Natural killer cell (primary cell): ENCODE measurements around the gene PPP3CA. TPM values are rescaled to one million over a fixed set of nuclear protein-coding genes. Genes with fewer than 3 reads are reported as not detected.
"Not testable (repeated sequence)": the region's sequence is repeated elsewhere in the genome, so short reads cannot be mapped to it uniquely, and the experiment has no call there.

Experiments
- ATAC-seq, 3 donors: fragments of 150-1000 bp in 2 of 3; fragments of 200-7000 bp in 1 of 3; cut with Tn5 transposase; 1 replicate in 1 of 3; 2 replicates in 2 of 3; pipeline ENCODE4 v1.10.0; 2021; ENCODE audit warnings: mild to moderate bottlenecking in 2 of 3, moderate library complexity in 2 of 3
- DNase-seq, 2 donors: peaks; one replicate each; pipeline versions ENCODE4 v3.0.0 to v3.0.0-alpha.2; 2013 to 2021; ENCODE audit warnings: mixed read lengths in 1 of 2
- H3K27ac ChIP-seq: one replicate; pipeline ENCODE4 v1.5.1; 2013; ENCODE audit warnings: mild to moderate bottlenecking, low read length
- H3K27me3 ChIP-seq: one replicate; pipeline ENCODE4 v1.6.1; 2013; ENCODE audit warnings: low read length; ENCODE audit not compliant: control insufficient read depth, insufficient read depth
- H3K36me3 ChIP-seq: one replicate; pipeline ENCODE4 v1.6.1; 2013; ENCODE audit warnings: low read length; ENCODE audit not compliant: control insufficient read depth, insufficient read depth
- H3K4me1 ChIP-seq: one replicate; pipeline ENCODE4 v1.6.1; 2013; ENCODE audit warnings: low read length; ENCODE audit not compliant: control insufficient read depth, insufficient read depth
- H3K4me3 ChIP-seq: one replicate; pipeline ENCODE4 v1.5.1; 2013; ENCODE audit warnings: low read length
- H3K9me3 ChIP-seq: one replicate; pipeline ENCODE4 v1.6.1; 2013; ENCODE audit warnings: low read length; ENCODE audit not compliant: control insufficient read depth, insufficient read depth
- H3K27ac Mint-ChIP-seq, 2 donors: one replicate each; pipeline ENCODE4 v1.8.0; 2022; ENCODE audit warnings: mild to moderate bottlenecking in 2 of 2, mixed read lengths in 2 of 2, moderate library complexity in 1 of 2
- H3K27me3 Mint-ChIP-seq, 2 donors: one replicate each; pipeline ENCODE4 v1.8.0; 2022; ENCODE audit warnings: low read depth in 2 of 2, mixed read lengths in 2 of 2
- H3K36me3 Mint-ChIP-seq: one replicate; pipeline ENCODE4 v1.8.0; 2022; ENCODE audit warnings: mixed read lengths
- H3K4me1 Mint-ChIP-seq, 2 donors: one replicate each; pipeline ENCODE4 v1.8.0; 2022; ENCODE audit warnings: mixed read lengths in 2 of 2
- H3K4me3 Mint-ChIP-seq: one replicate; pipeline ENCODE4 v1.8.0; 2022; ENCODE audit warnings: mild to moderate bottlenecking, moderate library complexity, mixed read lengths
- H3K9me3 Mint-ChIP-seq, 2 donors: one replicate each; pipeline ENCODE4 v1.8.0; 2022; ENCODE audit warnings: mixed read lengths in 2 of 2
- WGBS: methylation state at CpG from one replicate; pipeline ENCODE4 v1.1.7; 2013; ENCODE audit warnings: missing lambda C conversion rate; ENCODE audit not compliant: insufficient coverage; 5-methylcytosine and 5-hydroxymethylcytosine counted together
- intact Hi-C: fragments of 100-400 bp; cut with micrococcal nuclease; formaldehyde crosslinking; loops from one replicate; pipeline ENCODE4 v1.14.2; 2022
- total RNA-seq, 4 donors: library from RNA; stranded (reverse); fragments of 120-200 nt in 1 of 4; gene quantifications; one replicate each; pipeline versions ENCODE4 v1.2.3 to v1.2.4, GENCODE V29; 2013 to 2022
- TF ChIP-seq, protein P1 (sequence below): fragments of 200-600 bp; IDR thresholded peaks from one replicate; pipeline ENCODE4 v1.8.0; 2022; ENCODE audit warnings: antibody characterized with exemption

Gene PPP3CA
- total RNA-seq, 3 donors from 2014 or later (not counting 1 experiment from before 2014, with no cell fraction given), result 53.1 to 73.1 (median 58.0) TPM

DNA sequence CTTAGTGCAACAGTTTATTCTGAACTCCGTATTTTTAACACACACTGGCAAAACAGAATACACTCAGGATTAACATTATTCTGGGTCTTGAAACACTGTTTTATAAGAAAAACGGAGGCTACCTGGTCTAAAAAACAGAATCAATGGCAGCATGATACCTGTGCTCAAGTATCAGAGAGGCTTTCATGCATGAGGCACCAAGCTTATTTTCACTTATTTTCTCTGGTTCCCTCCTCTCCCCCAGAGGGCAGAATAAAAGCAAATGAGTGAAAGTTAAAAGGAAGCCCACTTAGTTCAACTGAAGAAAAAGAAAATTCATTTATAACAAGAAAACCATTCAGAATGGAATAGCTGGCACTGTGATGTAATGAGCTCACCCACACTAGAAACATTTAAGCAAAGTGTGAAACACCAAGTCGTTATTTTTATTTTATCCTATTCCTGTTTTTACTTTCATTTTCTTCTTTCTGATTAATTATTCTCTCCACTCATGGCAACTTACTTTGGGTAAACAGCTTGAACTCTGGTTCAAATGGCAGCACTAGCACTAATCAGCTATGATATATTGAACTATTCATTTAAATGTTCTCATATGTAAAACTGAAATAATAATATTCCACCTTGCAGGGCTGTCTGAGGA, 211.8 kb downstream of the PPP3CA start:
- DNase-seq (no peak), ATAC-seq (peak; percentile 67 to 71 (median 69))
- H3K4me1 Mint-ChIP-seq, result peaks cover 66 to 72% of the 10 kb centered on the region in 2 donors
- Histone ChIP-seq H3K4me3 (no peak overlapping the region), H3K27me3 (no peaks in the 10 kb centered on the region), H3K36me3 (no peaks in the 10 kb centered on the region), H3K9me3 (no peaks in the 10 kb centered on the region), H3K27ac (no peak overlapping the region), H3K4me1 (peaks cover 8% of the 10 kb centered on the region)
- H3K27ac Mint-ChIP-seq, result peak overlapping the region; percentile 54 to 56
- TF ChIP-seq, protein P1, sequence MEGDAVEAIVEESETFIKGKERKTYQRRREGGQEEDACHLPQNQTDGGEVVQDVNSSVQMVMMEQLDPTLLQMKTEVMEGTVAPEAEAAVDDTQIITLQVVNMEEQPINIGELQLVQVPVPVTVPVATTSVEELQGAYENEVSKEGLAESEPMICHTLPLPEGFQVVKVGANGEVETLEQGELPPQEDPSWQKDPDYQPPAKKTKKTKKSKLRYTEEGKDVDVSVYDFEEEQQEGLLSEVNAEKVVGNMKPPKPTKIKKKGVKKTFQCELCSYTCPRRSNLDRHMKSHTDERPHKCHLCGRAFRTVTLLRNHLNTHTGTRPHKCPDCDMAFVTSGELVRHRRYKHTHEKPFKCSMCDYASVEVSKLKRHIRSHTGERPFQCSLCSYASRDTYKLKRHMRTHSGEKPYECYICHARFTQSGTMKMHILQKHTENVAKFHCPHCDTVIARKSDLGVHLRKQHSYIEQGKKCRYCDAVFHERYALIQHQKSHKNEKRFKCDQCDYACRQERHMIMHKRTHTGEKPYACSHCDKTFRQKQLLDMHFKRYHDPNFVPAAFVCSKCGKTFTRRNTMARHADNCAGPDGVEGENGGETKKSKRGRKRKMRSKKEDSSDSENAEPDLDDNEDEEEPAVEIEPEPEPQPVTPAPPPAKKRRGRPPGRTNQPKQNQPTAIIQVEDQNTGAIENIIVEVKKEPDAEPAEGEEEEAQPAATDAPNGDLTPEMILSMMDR, result no peak
- no peaks in the 10 kb centered on the region for H3K27me3 Mint-ChIP-seq
- WGBS, result 58% methylated on average over 3 of the region's 3 CpGs
- intact Hi-C loops, result no loop called here
- H3K36me3 Mint-ChIP-seq, result no peaks in the 10 kb centered on the region
- H3K4me3 Mint-ChIP-seq, result peak overlapping the region; percentile 67
- H3K9me3 Mint-ChIP-seq, result no peaks in the 10 kb centered on the region

DNA sequence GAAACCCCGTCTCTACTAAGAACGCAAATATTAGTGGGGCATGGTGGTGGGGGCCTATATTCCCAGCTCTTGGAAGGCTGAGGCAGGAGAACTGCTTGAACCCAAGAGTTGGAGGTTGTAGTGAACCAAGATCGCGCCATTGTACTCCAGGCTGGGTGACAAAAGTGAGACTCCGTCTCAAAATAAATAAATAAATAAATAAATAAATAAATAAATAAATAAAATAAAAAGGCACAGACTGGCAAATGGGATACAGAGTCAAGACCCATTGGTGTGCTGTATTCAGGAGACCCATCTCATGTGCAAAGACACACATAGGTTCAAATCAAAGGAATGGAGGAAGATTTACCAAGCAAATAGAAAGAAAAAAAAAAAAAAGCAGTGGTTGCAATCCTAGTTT, 216.3 kb downstream of the PPP3CA start:
- H3K36me3 ChIP-seq, H3K27ac ChIP-seq, H3K27me3 Mint-ChIP-seq, DNase-seq, H3K4me3 ChIP-seq, H3K9me3 ChIP-seq, H3K27me3 ChIP-seq, H3K4me3 Mint-ChIP-seq, H3K9me3 Mint-ChIP-seq, ATAC-seq, intact Hi-C loops, H3K36me3 Mint-ChIP-seq: not testable (repeated sequence)
- H3K4me1 ChIP-seq, result peaks cover 18% of the 10 kb centered on the region
- Mint-ChIP-seq H3K4me1 (peaks cover 74 to 79% of the 10 kb centered on the region in 2 donors), H3K27ac (peak overlapping the region; percentile 0 to 11)
- WGBS, result 100% methylated on average over 2 of the region's 5 CpGs

DNA sequence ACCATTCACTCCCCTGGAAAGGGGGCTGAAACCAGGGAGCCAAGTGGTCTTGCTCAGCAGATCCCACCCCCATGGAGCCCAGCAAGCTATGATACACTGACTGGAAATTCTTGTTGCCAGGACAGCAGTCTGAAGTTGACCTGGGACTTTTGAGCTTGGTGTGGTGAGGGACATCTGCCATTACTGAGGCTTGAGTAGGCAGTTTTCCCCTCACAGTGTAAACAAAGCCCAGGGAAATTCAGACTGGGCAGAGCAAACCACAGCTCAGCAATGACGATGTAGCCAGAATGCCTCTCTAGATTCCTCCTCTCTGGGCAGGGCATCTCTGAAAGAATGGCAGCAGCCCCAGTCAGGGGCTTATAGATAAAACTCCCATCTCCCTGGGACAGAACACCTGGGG, 218.4 kb downstream of the PPP3CA start:
- H3K27ac Mint-ChIP-seq, H3K36me3 Mint-ChIP-seq, H3K9me3 Mint-ChIP-seq, H3K9me3 ChIP-seq, intact Hi-C loops, H3K27ac ChIP-seq, H3K27me3 Mint-ChIP-seq, H3K4me3 Mint-ChIP-seq, H3K27me3 ChIP-seq, DNase-seq, H3K4me3 ChIP-seq, H3K36me3 ChIP-seq: not testable (repeated sequence)
- peak in 1 of 3 donors; percentile 22 for ATAC-seq
- peaks cover 13% of the 10 kb centered on the region for H3K4me1 ChIP-seq
- peaks cover 66 to 73% of the 10 kb centered on the region in 2 donors for H3K4me1 Mint-ChIP-seq
- WGBS, result 58% methylated on average over 1 of the region's 1 CpG

DNA sequence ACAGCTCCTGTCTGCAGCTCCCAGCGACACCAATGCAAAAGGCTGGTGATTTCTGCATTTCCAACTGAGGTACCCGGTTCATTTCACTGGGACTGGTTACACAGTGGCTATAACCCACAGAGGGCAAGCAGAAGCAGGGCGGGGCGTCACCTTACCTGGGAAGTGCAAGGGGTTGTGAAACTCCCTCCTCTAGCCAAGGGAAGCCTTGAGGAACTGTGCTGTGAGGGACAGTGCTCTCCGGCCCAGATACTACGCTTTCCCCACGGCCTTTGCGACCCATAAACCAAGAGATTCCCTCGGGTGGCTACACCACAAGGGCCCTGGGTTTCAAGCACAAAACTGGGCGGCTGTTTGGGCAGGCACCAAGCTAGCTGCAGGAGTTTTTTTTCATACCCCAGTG, 218.9 kb downstream of the PPP3CA start:
- Histone ChIP-seq H3K27ac (no peak overlapping the region), H3K9me3 (no peaks in the 10 kb centered on the region), H3K27me3 (no peaks in the 10 kb centered on the region), H3K36me3 (no peaks in the 10 kb centered on the region), H3K4me3 (no peak overlapping the region), H3K4me1 (peaks cover 13% of the 10 kb centered on the region)
- DNase-seq, result no peak
- Mint-ChIP-seq H3K9me3 (peaks cover 0 to 2% of the 10 kb centered on the region in 2 donors), H3K4me1 (peaks cover 64 to 70% of the 10 kb centered on the region in 2 donors), H3K4me3 (no peak overlapping the region), H3K27ac (no peak overlapping the region), H3K27me3 (no peaks in the 10 kb centered on the region), H3K36me3 (no peaks in the 10 kb centered on the region)
- WGBS, result 97% methylated on average over 10 of the region's 10 CpGs
- TF ChIP-seq, protein P1, result no peak
- intact Hi-C loops, result no loop called here
- ATAC-seq, result no peak
